ENCODE data around the gene NHSL1. TPM values are rescaled to one million over a fixed set of nuclear protein-coding genes. Genes with fewer than 3 reads are reported as not detected.

Gene NHSL1
- total RNA-seq, 1 donor: 17.8 TPM

DNA sequence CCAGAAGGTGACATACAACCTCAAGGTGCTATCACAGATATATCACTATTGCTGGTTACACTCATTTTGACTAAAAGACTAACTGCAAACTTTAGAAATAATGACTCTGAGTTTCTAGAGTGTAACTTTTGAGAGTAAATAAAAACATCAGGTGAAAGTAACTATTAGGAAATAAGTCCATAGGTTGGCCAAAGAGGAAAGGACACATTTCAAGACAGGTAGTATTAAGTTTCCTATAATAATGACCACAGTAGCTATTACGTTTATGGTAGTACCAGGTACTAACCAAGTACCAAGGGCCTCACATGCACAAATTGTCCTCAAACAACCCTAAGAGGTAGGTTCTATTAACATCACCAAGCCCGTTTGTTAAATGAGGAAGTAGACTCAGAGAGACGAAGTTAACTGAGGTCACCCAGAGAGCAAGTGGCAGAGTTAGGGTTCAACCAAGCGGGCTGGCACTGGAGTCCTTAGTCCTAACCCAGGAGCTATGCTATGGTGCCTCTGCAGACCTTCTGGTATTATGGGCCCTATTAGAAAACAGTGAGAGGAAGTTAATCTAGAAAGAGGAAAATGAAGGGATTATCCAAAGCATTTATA lies 58.4 kb downstream of the NHSL1 start:
- no peak overlapping the region for H3K4me3 ChIP-seq (ENCODE audit: low read depth, low read length)
- TF ChIP-seq, protein P1, sequence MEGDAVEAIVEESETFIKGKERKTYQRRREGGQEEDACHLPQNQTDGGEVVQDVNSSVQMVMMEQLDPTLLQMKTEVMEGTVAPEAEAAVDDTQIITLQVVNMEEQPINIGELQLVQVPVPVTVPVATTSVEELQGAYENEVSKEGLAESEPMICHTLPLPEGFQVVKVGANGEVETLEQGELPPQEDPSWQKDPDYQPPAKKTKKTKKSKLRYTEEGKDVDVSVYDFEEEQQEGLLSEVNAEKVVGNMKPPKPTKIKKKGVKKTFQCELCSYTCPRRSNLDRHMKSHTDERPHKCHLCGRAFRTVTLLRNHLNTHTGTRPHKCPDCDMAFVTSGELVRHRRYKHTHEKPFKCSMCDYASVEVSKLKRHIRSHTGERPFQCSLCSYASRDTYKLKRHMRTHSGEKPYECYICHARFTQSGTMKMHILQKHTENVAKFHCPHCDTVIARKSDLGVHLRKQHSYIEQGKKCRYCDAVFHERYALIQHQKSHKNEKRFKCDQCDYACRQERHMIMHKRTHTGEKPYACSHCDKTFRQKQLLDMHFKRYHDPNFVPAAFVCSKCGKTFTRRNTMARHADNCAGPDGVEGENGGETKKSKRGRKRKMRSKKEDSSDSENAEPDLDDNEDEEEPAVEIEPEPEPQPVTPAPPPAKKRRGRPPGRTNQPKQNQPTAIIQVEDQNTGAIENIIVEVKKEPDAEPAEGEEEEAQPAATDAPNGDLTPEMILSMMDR (IDR thresholded peaks at IDR 0.05; ENCODE audit: insufficient read depth, low read length): no peak
- DNase-seq (ENCODE audit: low read depth): no peak

DNA sequence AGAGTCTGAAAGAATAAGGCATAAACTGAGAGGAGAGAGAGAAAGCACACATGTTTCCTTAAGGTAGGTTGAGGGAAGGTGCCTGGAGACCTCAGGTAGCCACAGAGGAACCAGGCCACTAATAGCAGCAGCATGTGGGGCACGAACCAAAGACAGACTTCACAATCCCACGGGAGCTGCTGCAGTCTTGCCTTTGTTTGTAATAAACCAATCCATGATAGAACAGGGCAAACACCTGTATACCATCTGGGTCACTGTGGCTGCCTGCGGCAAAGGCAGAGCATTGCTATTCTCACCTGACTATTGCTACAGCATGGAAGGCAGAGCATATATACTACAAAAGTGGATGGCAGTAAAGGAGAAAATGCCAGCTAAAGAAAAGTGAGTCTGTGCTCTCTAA lies 59.0 kb downstream of the NHSL1 start:
- TF ChIP-seq, protein P1 (IDR thresholded peaks at IDR 0.05; ENCODE audit: insufficient read depth, low read length): no peak
- DNase-seq (ENCODE audit: low read depth): no peak
- no peak overlapping the region for H3K4me3 ChIP-seq (ENCODE audit: low read depth, low read length)

DNA sequence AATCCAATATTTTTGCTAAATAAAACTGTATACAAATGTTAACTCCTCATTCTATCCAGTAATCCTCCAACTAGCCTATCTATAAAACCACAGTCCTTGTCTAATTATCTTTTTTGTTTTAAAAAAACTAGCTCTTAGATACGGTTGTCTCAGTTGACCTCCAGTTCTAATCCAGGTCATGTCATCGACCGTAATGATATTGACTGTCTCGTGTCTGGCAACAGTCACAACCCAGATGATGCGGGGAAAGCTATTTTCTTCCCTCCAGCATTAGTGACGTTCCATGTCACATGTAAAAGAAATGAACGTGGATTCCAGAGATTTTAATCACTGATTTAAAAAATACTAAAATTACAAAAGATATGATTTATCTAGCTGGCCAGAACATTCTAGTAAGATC lies 59.7 kb downstream of the NHSL1 start:
- H3K4me3 ChIP-seq (ENCODE audit: low read depth, low read length): no peak overlapping the region
- TF ChIP-seq, protein P1 (IDR thresholded peaks at IDR 0.05; ENCODE audit: insufficient read depth, low read length): no peak
- DNase-seq (ENCODE audit: low read depth): no peak

DNA sequence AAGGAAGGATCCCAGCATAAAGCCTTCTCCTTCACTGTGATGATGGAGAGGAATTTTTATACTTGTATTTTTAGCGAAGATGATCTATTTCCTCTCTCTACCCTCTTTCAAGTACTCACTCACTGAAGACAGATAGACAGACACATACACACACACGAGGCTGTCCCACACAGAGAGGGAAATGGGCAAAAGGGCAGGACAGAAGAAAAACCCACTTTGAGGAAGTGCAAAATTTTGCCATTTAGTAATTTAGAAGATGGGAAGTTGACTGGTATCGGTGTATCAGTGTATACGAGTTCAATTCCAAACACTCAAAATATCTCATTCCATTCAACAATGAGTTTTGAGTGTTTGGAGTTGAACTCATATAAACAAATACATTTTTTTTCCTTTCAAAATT lies 64.4 kb downstream of the NHSL1 start:
- H3K4me3 ChIP-seq (ENCODE audit: low read depth, low read length): no peak overlapping the region
- TF ChIP-seq, protein P1 (IDR thresholded peaks at IDR 0.05; ENCODE audit: insufficient read depth, low read length): no peak

DNA sequence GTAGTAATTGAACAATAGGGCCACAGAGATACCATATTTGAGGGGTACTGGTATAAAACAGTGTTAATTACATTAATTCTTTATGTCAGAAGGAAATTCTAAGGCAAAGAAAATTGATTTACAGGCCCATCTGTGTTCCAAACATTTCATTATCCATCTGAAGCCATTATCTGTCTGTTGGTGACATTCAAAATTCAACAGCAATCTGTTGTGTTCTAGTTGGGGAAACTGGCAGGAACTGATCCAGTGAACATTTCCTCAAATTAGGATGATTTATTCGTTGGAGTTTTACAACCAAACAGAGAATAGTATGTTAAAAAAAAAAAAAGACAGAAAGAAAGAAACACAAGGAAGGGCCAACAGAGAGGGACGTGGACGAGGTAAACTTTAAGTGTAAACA lies 65.2 kb downstream of the NHSL1 start:
- TF ChIP-seq, protein P1 (IDR thresholded peaks at IDR 0.05; ENCODE audit: insufficient read depth, low read length): no peak
- no peak overlapping the region for H3K4me3 ChIP-seq (ENCODE audit: low read depth, low read length)
- no peak for DNase-seq (ENCODE audit: low read depth)

More for the DNA sequence above, 64.4 kb downstream of the NHSL1 start:
- no peak for DNase-seq (ENCODE audit: low read depth)

DNA sequence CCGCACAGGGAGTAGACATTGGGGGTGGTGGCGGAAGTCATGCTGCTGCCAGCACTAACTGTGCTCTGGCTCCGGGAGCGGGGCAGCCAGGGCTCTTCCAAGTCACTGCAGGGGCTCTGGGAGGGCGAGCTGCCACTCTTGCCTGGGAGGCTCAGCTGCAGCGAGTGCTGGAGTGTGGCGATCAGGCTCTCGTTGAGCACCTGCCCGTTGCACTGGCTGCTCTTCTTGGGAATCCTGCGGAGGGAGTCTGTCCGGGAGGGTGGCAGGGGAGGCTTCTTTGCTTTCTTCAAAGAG lies 67.3 kb downstream of the NHSL1 start:
- TF ChIP-seq, protein P1 (IDR thresholded peaks at IDR 0.05; ENCODE audit: insufficient read depth, low read length): no peak
- no peak for DNase-seq (ENCODE audit: low read depth)
- no peak overlapping the region for H3K4me3 ChIP-seq (ENCODE audit: low read depth, low read length)
